Kidney (tissue), 14 donors: ENCODE measurements around the gene RXRA. TPM values are rescaled to one million over a fixed set of nuclear protein-coding genes. Genes with fewer than 3 reads are reported as not detected.

Source experiments
- DNase-seq, 5 donors: peaks; one replicate each; pipeline ENCODE4 v3.0.0-alpha.2; 2013 to 2020
- FAIRE-seq: peaks from 2 replicates; lab custom pipeline; 2012; peaks lifted over from hg19 to GRCh38; lab: Jason Lieb, UNC
- H3K27ac ChIP-seq, 2 donors: one replicate each; pipeline ENCODE4 v1.7.0; 2013; ENCODE audit warnings: low read depth in 2 of 2, low read length in 2 of 2, inconsistent platforms in 1 of 2
- H3K27me3 ChIP-seq: one replicate; pipeline ENCODE4 v1.7.1; 2013; ENCODE audit warnings: low read length, inconsistent platforms; ENCODE audit not compliant: control insufficient read depth, insufficient read depth
- H3K36me3 ChIP-seq, 3 donors: one replicate each; pipeline versions ENCODE4 v1.7.0 to v1.7.1; 2013; ENCODE audit warnings: low read length in 3 of 3, control low read depth in 1 of 3, inconsistent platforms in 1 of 3; ENCODE audit not compliant: insufficient read depth in 3 of 3, control insufficient read depth in 2 of 3
- H3K4me1 ChIP-seq, 3 donors: one replicate each; pipeline versions ENCODE4 v1.7.0 to v1.7.1; 2013; ENCODE audit warnings: low read length in 3 of 3, inconsistent platforms in 1 of 3, low read depth in 1 of 3; ENCODE audit not compliant: control insufficient read depth in 2 of 3, insufficient read depth in 2 of 3
- H3K4me3 ChIP-seq, 3 donors: one replicate each; pipeline versions ENCODE4 v1.7.0 to v1.8.1; 2013; ENCODE audit warnings: low read length in 3 of 3, control low read depth in 1 of 3, inconsistent platforms in 1 of 3
- H3K9ac ChIP-seq, 3 donors: one replicate each; pipeline versions ENCODE4 v1.7.0 to v1.7.1; 2013; ENCODE audit warnings: low read length in 3 of 3, control low read depth in 1 of 3, inconsistent platforms in 1 of 3
- H3K9me3 ChIP-seq, 3 donors: one replicate each; pipeline versions ENCODE4 v1.7.0 to v1.7.1; 2013; ENCODE audit warnings: low read length in 3 of 3, control low read depth in 1 of 3, inconsistent platforms in 1 of 3; ENCODE audit not compliant: control insufficient read depth in 2 of 3, insufficient read depth in 1 of 3
- intact Hi-C: fragments of 100-400 bp; cut with DNase I; formaldehyde crosslinking; loops from one replicate; pipeline ENCODE4 v1.11.1; 2022
- polyA plus RNA-seq: library from polyadenylated mRNA; stranded (reverse); fragments of 350-450 nt; fragmentation: Illumina TruSeq; extraction: RNeasy Lipid Tissue Mini Kit (QIAGEN cat#74804); gene quantifications from one replicate; pipeline ENCODE4 v1.2.3, GENCODE V29; 2014; ENCODE audit warnings: low read depth, low replicate concordance; ENCODE audit not compliant: insufficient read depth
- total RNA-seq: library from RNA; stranded (reverse); fragmentation: NEBNext Ultra II Directional; extraction: Animal tissue kit (Norgen Biotek cat#: 25700); gene quantifications from one replicate; pipeline ENCODE4 v1.2.1, GENCODE V29; 2021
- TF ChIP-seq, protein P1 (sequence below): IDR thresholded peaks from 3 replicates; pipeline ENCODE4 v1.5.1; 2012; ENCODE audit warnings: mild to moderate bottlenecking, moderate library complexity, borderline replicate concordance; ENCODE audit not compliant: insufficient read depth; ENCODE audit errors: extremely low read depth
- donor health status: control.
- donor health status: control.
- donor health status: control.
- donor health status: control.
- donor health status: control.
- donor health status: DM: yes; HTN: yes; CAD: no.
- donor health status: Normal renal cell carcinoma (clear cell type).

The RXRA gene
- total and polyA plus RNA-seq, 2 donors from 2014 or later = 24.0 to 49.5 TPM

DNA sequence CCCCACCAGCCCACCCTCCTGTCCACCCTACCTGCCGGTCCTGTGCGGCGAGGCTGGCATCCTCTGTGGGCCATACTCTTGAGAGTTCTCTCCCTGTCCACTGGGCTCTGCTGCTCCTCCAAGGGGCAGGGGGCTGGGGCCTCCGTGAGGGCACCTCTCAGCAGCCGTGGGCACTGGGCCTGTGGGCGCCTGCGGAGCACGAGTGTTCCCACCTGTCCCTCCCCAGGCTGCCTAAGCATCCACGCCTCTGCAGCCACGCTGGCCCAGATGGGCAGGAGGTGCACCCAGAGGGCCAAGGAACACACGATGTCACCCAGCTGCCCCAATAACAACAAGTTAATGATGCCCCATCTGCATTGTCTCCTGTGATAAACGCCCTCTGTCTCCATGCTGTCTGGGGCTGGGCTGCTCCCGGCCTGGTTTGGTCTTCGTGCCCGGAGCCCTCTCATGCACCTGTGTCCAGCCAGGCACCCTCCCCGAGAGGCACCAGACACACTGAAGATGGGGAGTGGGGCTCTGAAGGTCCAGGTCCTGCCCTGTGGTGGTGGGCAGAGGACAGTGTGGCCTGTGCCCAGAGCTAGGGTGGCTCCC, 114.5 kb downstream of the RXRA start:
- intact Hi-C loops = no loop called here
- DNase-seq (no peak), FAIRE-seq (no peak)
- H3K9me3 ChIP-seq = no peaks in the 10 kb centered on the region
- H3K27me3 ChIP-seq = no peaks in the 10 kb centered on the region
- no peak overlapping the region for H3K27ac ChIP-seq
- H3K36me3 ChIP-seq = peaks cover 0 to 10% (median 0%) of the 10 kb centered on the region in 3 donors
- H3K9ac ChIP-seq = no peak overlapping the region
- H3K4me1 ChIP-seq = peaks cover 5 to 38% (median 17%) of the 10 kb centered on the region in 3 donors
- TF ChIP-seq, protein P1, sequence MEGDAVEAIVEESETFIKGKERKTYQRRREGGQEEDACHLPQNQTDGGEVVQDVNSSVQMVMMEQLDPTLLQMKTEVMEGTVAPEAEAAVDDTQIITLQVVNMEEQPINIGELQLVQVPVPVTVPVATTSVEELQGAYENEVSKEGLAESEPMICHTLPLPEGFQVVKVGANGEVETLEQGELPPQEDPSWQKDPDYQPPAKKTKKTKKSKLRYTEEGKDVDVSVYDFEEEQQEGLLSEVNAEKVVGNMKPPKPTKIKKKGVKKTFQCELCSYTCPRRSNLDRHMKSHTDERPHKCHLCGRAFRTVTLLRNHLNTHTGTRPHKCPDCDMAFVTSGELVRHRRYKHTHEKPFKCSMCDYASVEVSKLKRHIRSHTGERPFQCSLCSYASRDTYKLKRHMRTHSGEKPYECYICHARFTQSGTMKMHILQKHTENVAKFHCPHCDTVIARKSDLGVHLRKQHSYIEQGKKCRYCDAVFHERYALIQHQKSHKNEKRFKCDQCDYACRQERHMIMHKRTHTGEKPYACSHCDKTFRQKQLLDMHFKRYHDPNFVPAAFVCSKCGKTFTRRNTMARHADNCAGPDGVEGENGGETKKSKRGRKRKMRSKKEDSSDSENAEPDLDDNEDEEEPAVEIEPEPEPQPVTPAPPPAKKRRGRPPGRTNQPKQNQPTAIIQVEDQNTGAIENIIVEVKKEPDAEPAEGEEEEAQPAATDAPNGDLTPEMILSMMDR = no peak
- H3K4me3 ChIP-seq = no peak overlapping the region

DNA sequence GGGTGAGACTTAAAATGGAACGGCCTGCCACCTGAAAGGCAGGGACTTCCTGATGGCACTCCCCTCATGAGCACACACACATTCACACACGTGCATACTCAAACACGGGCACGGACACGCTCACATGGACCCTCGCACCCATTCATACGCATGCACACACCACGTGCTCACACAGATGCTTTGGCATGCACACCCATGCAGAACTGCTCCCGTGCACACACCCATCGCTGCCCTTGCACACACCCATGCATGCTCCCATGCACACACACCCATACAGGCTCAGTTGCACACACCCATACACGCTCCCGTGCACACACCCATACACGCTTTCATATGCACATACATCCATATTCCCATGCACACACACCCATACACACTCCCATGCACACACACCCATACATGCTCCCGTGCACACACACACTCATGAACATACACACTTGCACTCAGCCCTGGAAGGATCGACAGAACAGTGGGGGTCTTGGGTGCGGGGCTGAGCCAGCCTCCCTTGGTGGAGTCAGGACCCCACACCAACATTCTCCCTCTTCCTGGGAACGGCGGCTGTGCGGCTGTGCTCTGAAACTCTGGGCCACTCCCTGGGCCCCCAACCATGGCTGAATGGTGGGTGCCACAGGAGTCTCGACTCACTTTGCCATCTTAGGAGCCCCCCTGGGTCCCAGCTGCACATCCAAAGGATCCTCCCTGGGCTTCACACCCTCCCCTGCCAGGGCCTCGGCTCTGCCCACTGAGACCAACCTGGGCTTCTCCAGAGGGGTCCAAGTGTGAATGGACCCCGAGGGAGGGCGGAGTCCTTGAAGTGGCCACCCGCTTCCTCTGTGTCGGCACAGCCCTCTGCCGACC, 115.2 kb downstream of the RXRA start:
- intact Hi-C loops = loop anchor here (2.0 kb wide), 1 partner anchor 271 kb away; no protein-coding TSS in a partner anchor
- H3K4me1 ChIP-seq = peaks cover 0 to 31% (median 9%) of the 10 kb centered on the region in 3 donors

DNA sequence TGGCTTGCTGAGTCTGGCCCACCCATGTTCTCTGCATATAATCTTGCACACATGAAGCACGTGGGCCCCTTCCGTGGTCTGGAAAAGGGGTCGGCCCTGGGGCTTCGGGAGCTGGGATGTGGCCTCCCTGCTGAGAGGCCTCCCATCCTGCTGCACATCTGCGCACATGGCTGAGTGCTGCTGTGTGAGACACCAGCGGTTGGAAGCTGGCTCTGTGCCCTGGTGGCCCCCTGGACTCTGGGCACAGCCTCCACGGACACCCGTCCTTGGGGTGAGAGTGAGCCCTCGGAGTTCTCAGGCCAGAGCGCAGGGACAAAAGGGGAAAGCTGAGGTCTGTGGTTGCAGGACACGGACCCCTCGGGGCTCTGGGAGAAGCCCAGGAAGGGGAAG, 115.8 kb downstream of the RXRA start:
- H3K36me3 ChIP-seq = no peaks in the 10 kb centered on the region
- FAIRE-seq (no peak), DNase-seq (no peak)
- H3K9me3 ChIP-seq = no peaks in the 10 kb centered on the region
- intact Hi-C loops = loop anchor here (2.0 kb wide), 1 partner anchor 271 kb away; no protein-coding TSS in a partner anchor
- TF ChIP-seq, protein P1 = no peak
- H3K27me3 ChIP-seq = no peaks in the 10 kb centered on the region
- H3K4me1 ChIP-seq = peaks cover 0 to 27% (median 5%) of the 10 kb centered on the region in 3 donors
- H3K4me3 ChIP-seq = no peak overlapping the region
- no peak overlapping the region for H3K27ac ChIP-seq
- peak overlapping the region in 1 of 3 donors; percentile 51 for H3K9ac ChIP-seq

More for the DNA sequence above, 115.2 kb downstream of the RXRA start:
- Histone ChIP-seq H3K4me3 (no peak overlapping the region), H3K9ac (no peak overlapping the region), H3K9me3 (no peaks in the 10 kb centered on the region), H3K27ac (no peak overlapping the region), H3K36me3 (peaks cover 0 to 5% (median 0%) of the 10 kb centered on the region in 3 donors), H3K27me3 (no peaks in the 10 kb centered on the region)
- TF ChIP-seq, protein P1 = no peak
- no peak for FAIRE-seq
- DNase-seq = no peak
